ENCODE results near the gene DUSP1. TPM values are rescaled to one million over a fixed set of nuclear protein-coding genes. Genes with fewer than 3 reads are reported as not detected.

DUSP1 gene
- total RNA-seq, 1 experiment from 2014 or later: 594 TPM

DNA sequence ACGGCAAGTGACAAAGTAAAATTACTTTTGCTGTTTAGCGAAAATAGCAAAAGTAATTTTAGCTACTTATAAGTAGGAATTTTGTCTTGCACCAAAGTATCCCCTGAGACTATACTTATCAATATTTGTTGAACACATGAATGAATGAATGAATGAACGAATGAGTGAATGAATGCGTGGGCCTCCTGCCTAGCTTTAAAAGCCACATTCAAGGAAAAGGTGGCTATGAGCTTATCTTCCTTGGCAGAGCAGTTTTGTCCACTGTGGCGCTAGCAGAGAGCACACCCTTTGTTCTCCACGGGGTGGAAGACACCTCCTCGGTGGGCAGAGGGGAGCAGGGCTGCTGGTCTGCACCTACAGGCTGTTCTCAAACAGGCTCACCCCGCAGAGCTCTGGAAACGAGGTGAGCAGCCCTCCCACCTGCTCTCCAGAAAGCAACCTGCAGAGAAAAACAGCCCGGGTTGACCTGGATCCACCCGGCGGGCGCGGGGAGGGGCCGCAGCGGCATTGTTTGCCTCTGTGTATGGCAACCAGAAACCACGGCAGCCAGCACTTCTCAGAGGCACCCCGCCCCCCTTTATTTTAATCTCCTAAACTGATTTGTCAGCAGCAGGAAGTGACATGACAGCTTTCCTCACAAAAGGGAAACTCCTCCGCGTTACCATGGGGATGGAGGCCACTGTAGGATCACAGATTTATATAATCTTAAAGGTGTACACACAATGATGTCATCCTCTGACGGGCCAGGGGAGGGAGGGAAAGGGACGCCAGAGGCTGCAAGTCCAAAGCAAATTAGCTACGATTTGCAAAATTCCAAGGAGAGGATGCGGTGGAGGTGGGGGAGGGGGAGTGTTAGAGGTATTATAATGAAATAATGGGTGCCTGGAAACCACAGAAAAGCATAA lies 5.9 kb downstream of the DUSP1 start:
- TF ChIP-seq, protein P1, sequence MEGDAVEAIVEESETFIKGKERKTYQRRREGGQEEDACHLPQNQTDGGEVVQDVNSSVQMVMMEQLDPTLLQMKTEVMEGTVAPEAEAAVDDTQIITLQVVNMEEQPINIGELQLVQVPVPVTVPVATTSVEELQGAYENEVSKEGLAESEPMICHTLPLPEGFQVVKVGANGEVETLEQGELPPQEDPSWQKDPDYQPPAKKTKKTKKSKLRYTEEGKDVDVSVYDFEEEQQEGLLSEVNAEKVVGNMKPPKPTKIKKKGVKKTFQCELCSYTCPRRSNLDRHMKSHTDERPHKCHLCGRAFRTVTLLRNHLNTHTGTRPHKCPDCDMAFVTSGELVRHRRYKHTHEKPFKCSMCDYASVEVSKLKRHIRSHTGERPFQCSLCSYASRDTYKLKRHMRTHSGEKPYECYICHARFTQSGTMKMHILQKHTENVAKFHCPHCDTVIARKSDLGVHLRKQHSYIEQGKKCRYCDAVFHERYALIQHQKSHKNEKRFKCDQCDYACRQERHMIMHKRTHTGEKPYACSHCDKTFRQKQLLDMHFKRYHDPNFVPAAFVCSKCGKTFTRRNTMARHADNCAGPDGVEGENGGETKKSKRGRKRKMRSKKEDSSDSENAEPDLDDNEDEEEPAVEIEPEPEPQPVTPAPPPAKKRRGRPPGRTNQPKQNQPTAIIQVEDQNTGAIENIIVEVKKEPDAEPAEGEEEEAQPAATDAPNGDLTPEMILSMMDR (IDR thresholded peaks at IDR 0.05; ENCODE audit: unreplicated experiment): no peak
- intact Hi-C loops (cut with micrococcal nuclease): loop anchor here (1.0 kb wide), 3 partner anchors 25 to 139 kb away; no protein-coding TSS in a partner anchor
- Mint-ChIP-seq H3K4me3 (ENCODE audit: unreplicated experiment) (peak overlapping the region; percentile 98), H3K27ac (ENCODE audit: low read depth, unreplicated experiment) (peak overlapping the region; percentile 99), H3K27me3 (ENCODE audit: insufficient read depth, unreplicated experiment) (no peaks in the 10 kb centered on the region), H3K36me3 (ENCODE audit: insufficient read depth, unreplicated experiment) (peaks cover 83% of the 10 kb centered on the region), H3K4me1 (ENCODE audit: insufficient read depth, unreplicated experiment) (peaks cover 24% of the 10 kb centered on the region), H3K9me3 (ENCODE audit: unreplicated experiment) (peaks cover 2% of the 10 kb centered on the region)
- no TSS peak for BruUV-seq (replicated peaks)
- POLR2A ChIA-PET: interaction anchor here (0.5 to 22.0 kb wide), 49 partner anchors 11 to 762 kb away, joined by 3 to 1263 read pairs (median 5); partner anchors contain the start of genes ERGIC1, RPL26L1 and STC2
- CTCF ChIA-PET: interaction anchor here (0.6 to 4.1 kb wide), 19 partner anchors 10 to 263 kb away, joined by 3 to 35 read pairs (median 4); no protein-coding TSS in a partner anchor
- DNase-seq (ENCODE audit: unreplicated experiment): peak; percentile 100

DNA sequence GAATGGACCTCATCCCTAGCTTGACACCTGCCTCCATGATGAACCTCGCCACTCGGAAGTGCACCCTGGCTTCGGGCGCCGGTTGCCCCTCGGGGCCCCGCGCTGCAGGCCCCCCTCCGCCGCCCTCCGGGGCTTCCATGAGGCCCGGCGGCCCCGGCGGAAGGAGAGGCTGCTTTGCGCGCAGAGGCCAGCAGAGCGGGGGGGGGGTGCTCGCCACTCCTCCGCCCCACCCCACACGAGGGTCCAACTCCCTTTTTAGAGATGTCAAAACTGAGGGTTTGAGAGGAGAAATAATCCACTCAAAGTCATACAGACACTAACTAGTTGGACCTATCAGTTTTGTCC lies 7.9 kb downstream of the DUSP1 start:
- POLR2A ChIA-PET: no interaction called here
- H3K27ac Mint-ChIP-seq (ENCODE audit: low read depth, unreplicated experiment): peak overlapping the region; percentile 99
- no TSS peak for BruUV-seq (replicated peaks)
- intact Hi-C loops (cut with micrococcal nuclease): no loop called here
- peaks cover 28% of the 10 kb centered on the region for H3K4me1 Mint-ChIP-seq (ENCODE audit: insufficient read depth, unreplicated experiment)
- no peak for DNase-seq (ENCODE audit: unreplicated experiment)
- CTCF ChIA-PET: interaction anchor here (0.9 to 4.3 kb wide), 3 partner anchors 8 to 169 kb away, joined by 3 to 29 read pairs (median 4); partner anchors contain the start of gene DUSP1
- H3K9me3 Mint-ChIP-seq (ENCODE audit: unreplicated experiment): peaks cover 17% of the 10 kb centered on the region
- peaks cover 66% of the 10 kb centered on the region for H3K36me3 Mint-ChIP-seq (ENCODE audit: insufficient read depth, unreplicated experiment)
- TF ChIP-seq, protein P1 (IDR thresholded peaks at IDR 0.05; ENCODE audit: unreplicated experiment): no peak
- H3K4me3 Mint-ChIP-seq (ENCODE audit: unreplicated experiment): no peak overlapping the region
- no peaks in the 10 kb centered on the region for H3K27me3 Mint-ChIP-seq (ENCODE audit: insufficient read depth, unreplicated experiment)

GRCh38 chr5:172762214-172763119 lies 8.5 kb downstream of the DUSP1 start:
- no peak for DNase-seq (ENCODE audit: unreplicated experiment)
- peaks cover 34% of the 10 kb centered on the region for H3K4me1 Mint-ChIP-seq (ENCODE audit: insufficient read depth, unreplicated experiment)
- TF ChIP-seq, protein P1 (IDR thresholded peaks at IDR 0.05; ENCODE audit: unreplicated experiment): no peak
- ChIA-PET CTCF (interaction anchor here (0.6 to 4.3 kb wide), 4 partner anchors 9 to 169 kb away, joined by 3 to 29 read pairs (median 4); partner anchors contain the start of gene DUSP1), POLR2A (interaction anchor here (0.6 kb wide), 1 partner anchor 12 kb away, joined by 3 read pairs; no protein-coding TSS in a partner anchor)
- H3K27ac Mint-ChIP-seq (ENCODE audit: low read depth, unreplicated experiment): no peak overlapping the region
- H3K4me3 Mint-ChIP-seq (ENCODE audit: unreplicated experiment): no peak overlapping the region
- peaks cover 17% of the 10 kb centered on the region for H3K9me3 Mint-ChIP-seq (ENCODE audit: unreplicated experiment)
- no TSS peak for BruUV-seq (replicated peaks)
- no peaks in the 10 kb centered on the region for H3K27me3 Mint-ChIP-seq (ENCODE audit: insufficient read depth, unreplicated experiment)
- intact Hi-C loops (cut with micrococcal nuclease): no loop called here
- peaks cover 60% of the 10 kb centered on the region for H3K36me3 Mint-ChIP-seq (ENCODE audit: insufficient read depth, unreplicated experiment)

Data from MCF 10A (cell line).